Neural cell (in vitro differentiated cells): Measurements from ENCODE around the gene FAM53B. TPM values are rescaled to one million over a fixed set of nuclear protein-coding genes. Genes with fewer than 3 reads are reported as not detected.

Source experiments
- H2AFZ ChIP-seq: fragments of 200-600, 300-800 bp; sonication (generic), shearing (Covaris generic); 2 replicates; pipeline ENCODE4 v1.6.0; 2014; ENCODE audit warnings: low read depth, mild to moderate bottlenecking, antibody characterized with exemption, low read length, moderate library complexity
- H3F3A ChIP-seq: fragments of 200-600 bp; shearing (Covaris generic); 2 replicates; pipeline ENCODE4 v1.6.1; 2016; ENCODE audit warnings: mild to moderate bottlenecking, moderate library complexity, mixed read lengths, antibody characterized with exemption, low read length; ENCODE audit not compliant: insufficient read depth, poor library complexity, severe bottlenecking
- H3K27ac ChIP-seq: fragments of 200-600, 300-800 bp; sonication (generic), shearing (Covaris generic); 2 replicates; pipeline ENCODE4 v1.5.1; 2014; ENCODE audit warnings: mild to moderate bottlenecking, low read length, moderate library complexity
- H3K27me3 ChIP-seq: fragments of 300-800, 200-600 bp; sonication (generic), shearing (Covaris generic); 2 replicates; pipeline ENCODE4 v1.6.0; 2014; ENCODE audit warnings: mild to moderate bottlenecking, low read depth, low read length, moderate library complexity; ENCODE audit not compliant: insufficient read depth
- H3K36me3 ChIP-seq: fragments of 300-800, 200-600 bp; sonication (generic), shearing (Covaris generic); 2 replicates; pipeline ENCODE4 v1.5.1; 2014; ENCODE audit warnings: mild to moderate bottlenecking, antibody characterized with exemption, low read length, moderate library complexity; ENCODE audit not compliant: insufficient read depth
- H3K4me2 ChIP-seq: fragments of 300-800, 200-600 bp; sonication (generic), shearing (Covaris generic); 2 replicates; pipeline ENCODE4 v1.6.0; 2014; ENCODE audit warnings: mild to moderate bottlenecking, low read length
- H3K4me3 ChIP-seq: fragments of 300-800, 200-600 bp; sonication (generic), shearing (Covaris generic); 2 replicates; pipeline ENCODE4 v1.5.1; 2014; ENCODE audit warnings: mild to moderate bottlenecking, low read length, moderate library complexity
- H3K79me2 ChIP-seq: fragments of 200-600 bp; shearing (Covaris generic); replicated peaks from 2 replicates; pipeline ENCODE4 v1.6.0; 2014; ENCODE audit warnings: mild to moderate bottlenecking, low read length, moderate library complexity; ENCODE audit not compliant: insufficient read depth
- H3K9ac ChIP-seq: fragments of 300-800, 200-600 bp; sonication (generic), shearing (Covaris generic); 2 replicates; pipeline ENCODE4 v1.6.1; 2016; ENCODE audit warnings: mild to moderate bottlenecking, low read length, mixed read lengths
- H3K9me2 ChIP-seq: fragments of 200-600 bp; shearing (Covaris generic); 2 replicates; pipeline ENCODE4 v1.6.1; 2016; ENCODE audit warnings: mild to moderate bottlenecking, low read length, mixed read lengths; ENCODE audit not compliant: insufficient read depth
- H3K9me3 ChIP-seq: fragments of 200-600, 300-800 bp; sonication (generic), shearing (Covaris generic); 2 replicates; pipeline ENCODE4 v1.6.1; 2016; ENCODE audit warnings: mild to moderate bottlenecking, mixed run types, low read length, moderate library complexity, mixed read lengths
- H4K20me1 ChIP-seq: fragments of 200-600 bp; shearing (Covaris generic); 2 replicates; pipeline ENCODE4 v1.6.1; 2016; ENCODE audit warnings: mild to moderate bottlenecking, mixed run types; ENCODE audit not compliant: insufficient read depth
- CTCF ChIP-seq: fragments of 450-650 bp; IDR thresholded peaks from 2 replicates; pipeline ENCODE4 v1.5.1; 2014; ENCODE audit warnings: antibody characterized with exemption, mild to moderate bottlenecking, moderate library complexity; ENCODE audit not compliant: poor library complexity, severe bottlenecking
- EZH2 ChIP-seq: fragments of 200-600, 300-800 bp; shearing (Covaris generic), sonication (generic); IDR thresholded peaks from 2 replicates; pipeline ENCODE4 v1.6.1; 2014; ENCODE audit warnings: antibody characterized with exemption, low read length, borderline replicate concordance, mild to moderate bottlenecking; ENCODE audit not compliant: insufficient read depth, poor library complexity, severe bottlenecking
- RAD21 ChIP-seq: fragments of 450-650 bp; conservative IDR thresholded peaks from 2 replicates; pipeline ENCODE4 v1.6.1; 2014; ENCODE audit warnings: antibody characterized with exemption, mild to moderate bottlenecking, moderate library complexity
- REST ChIP-seq: IDR thresholded peaks from 2 replicates; pipeline ENCODE4 v1.6.1; 2012; ENCODE audit warnings: borderline replicate concordance
- SMC3 ChIP-seq: fragments of 450-650 bp; conservative IDR thresholded peaks from 2 replicates; pipeline ENCODE4 v1.6.1; 2014; ENCODE audit warnings: antibody characterized with exemption, mild to moderate bottlenecking, moderate library complexity; ENCODE audit not compliant: poor library complexity
- polyA plus RNA-seq: library from polyadenylated mRNA; depleted of rRNA; stranded (reverse); fragments of >200 nt; gene quantifications from 2 replicates; pipeline ENCODE4 v1.2.3, GENCODE V29; 2014

FAM53B gene
- polyA plus RNA-seq, 1 donor from 2014 or later = 21.8 TPM

GRCh38 chr10:124737708-124738107, 6.5 kb downstream of the FAM53B start:
- no peak overlapping the region for H3K9ac ChIP-seq
- peaks cover 82% of the 10 kb centered on the region for H3K79me2 ChIP-seq

GRCh38 chr10:124737221-124737620, 7.0 kb downstream of the FAM53B start:
- H3K36me3 ChIP-seq = no peaks in the 10 kb centered on the region
- no peak overlapping the region for H3K4me2 ChIP-seq
- no peak overlapping the region for H2AFZ ChIP-seq
- TF ChIP-seq SMC3 (no peak), REST (no peak)
- no peak overlapping the region for H3K4me3 ChIP-seq
- peaks cover 77% of the 10 kb centered on the region for H3K79me2 ChIP-seq
- H3K27me3 ChIP-seq = no peaks in the 10 kb centered on the region
- H3F3A ChIP-seq = peaks cover 2% of the 10 kb centered on the region
- H4K20me1 ChIP-seq = peaks cover 15% of the 10 kb centered on the region
- no peaks in the 10 kb centered on the region for H3K9me2 ChIP-seq
- no peak overlapping the region for H3K27ac ChIP-seq
- H3K9me3 ChIP-seq = no peaks in the 10 kb centered on the region
- H3K9ac ChIP-seq = no peak overlapping the region

More at GRCh38 chr10:124737708-124738107, 6.5 kb downstream of the FAM53B start:
- Histone ChIP-seq H3F3A (peaks cover 4% of the 10 kb centered on the region), H3K27ac (no peak overlapping the region), H3K27me3 (no peaks in the 10 kb centered on the region), H2AFZ (no peak overlapping the region), H3K4me2 (no peak overlapping the region), H3K9me2 (no peaks in the 10 kb centered on the region), H4K20me1 (peaks cover 15% of the 10 kb centered on the region), H3K4me3 (no peak overlapping the region), H3K9me3 (no peaks in the 10 kb centered on the region), H3K36me3 (no peaks in the 10 kb centered on the region)
- TF ChIP-seq RAD21 = no peak

GRCh38 chr10:124736491-124737136, 7.6 kb downstream of the FAM53B start:
- Histone ChIP-seq H3K79me2 (peaks cover 71% of the 10 kb centered on the region), H3K9me2 (no peaks in the 10 kb centered on the region), H3K9ac (no peak overlapping the region), H3K9me3 (no peaks in the 10 kb centered on the region), H3K36me3 (no peaks in the 10 kb centered on the region), H3F3A (no peaks in the 10 kb centered on the region), H4K20me1 (peaks cover 15% of the 10 kb centered on the region), H3K27me3 (no peaks in the 10 kb centered on the region), H3K4me3 (no peak overlapping the region), H2AFZ (no peak overlapping the region), H3K4me2 (no peak overlapping the region), H3K27ac (no peak overlapping the region)
- TF ChIP-seq CTCF (no peak), RAD21 (no peak), EZH2 (no peak), REST (no peak)
